ENCODE data around the gene RASL12. TPM values are rescaled to one million over a fixed set of nuclear protein-coding genes. Genes with fewer than 3 reads are reported as not detected.
"Not testable (repeated sequence)": the region's sequence is repeated elsewhere in the genome, so short reads cannot be mapped to it uniquely, and the experiment has no call there.

RASL12 gene
- total RNA-seq, 2 donors from 2014 or later = not detected

DNA sequence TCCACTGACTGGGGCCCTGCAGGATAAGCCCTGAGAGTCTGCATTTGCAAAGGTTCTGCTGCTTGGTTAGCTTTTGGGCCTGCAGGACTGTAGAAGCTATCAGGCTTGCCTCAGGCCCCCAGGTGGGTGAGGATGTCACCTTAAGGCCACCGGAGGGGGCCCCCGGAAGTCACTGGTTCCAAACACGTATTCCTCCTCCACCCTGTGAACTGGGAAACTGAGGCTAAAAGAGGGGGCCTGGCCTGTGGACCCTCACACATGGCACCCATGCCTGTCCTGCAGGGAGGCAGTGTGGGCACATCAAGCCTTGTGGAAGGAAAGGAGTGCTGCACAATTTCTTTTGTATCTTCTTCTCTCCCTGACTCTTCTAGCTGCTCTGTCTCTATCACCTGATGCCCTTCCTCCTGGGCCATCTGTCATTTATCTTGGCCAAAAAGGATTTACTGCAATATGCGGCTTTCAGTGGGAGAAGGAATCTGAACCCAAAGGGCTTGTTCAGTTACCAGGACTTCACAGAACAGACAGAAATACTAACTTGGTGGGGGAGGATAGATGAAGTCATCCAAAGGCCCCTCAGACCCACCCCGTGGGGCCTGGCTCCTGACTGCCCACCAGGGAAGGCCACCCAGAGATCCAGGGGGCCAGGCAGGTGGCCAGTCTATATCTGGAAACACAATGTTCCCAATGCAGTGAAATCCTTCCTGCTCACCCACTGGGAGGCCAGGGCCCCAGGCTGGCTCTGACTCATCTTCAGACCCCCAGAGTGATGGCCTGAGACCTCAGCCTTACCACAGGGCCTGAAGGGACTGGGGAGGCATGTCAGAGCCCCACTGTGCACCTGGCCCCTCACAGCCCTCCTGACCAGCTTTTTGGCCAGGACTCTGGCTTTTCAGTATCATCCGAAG, 28.9 kb upstream of the RASL12 start:
- no peaks in the 10 kb centered on the region for H3K4me1 Mint-ChIP-seq
- H3K9me3 Mint-ChIP-seq = no peaks in the 10 kb centered on the region
- no peak overlapping the region for H3K27ac Mint-ChIP-seq
- ATAC-seq (replicated peaks) = no peak
- no peaks in the 10 kb centered on the region for H3K27me3 Mint-ChIP-seq
- no peak overlapping the region for H3K4me3 Mint-ChIP-seq
- peaks cover 46% of the 10 kb centered on the region for H3K36me3 Mint-ChIP-seq (ENCODE audit: low read depth)

DNA sequence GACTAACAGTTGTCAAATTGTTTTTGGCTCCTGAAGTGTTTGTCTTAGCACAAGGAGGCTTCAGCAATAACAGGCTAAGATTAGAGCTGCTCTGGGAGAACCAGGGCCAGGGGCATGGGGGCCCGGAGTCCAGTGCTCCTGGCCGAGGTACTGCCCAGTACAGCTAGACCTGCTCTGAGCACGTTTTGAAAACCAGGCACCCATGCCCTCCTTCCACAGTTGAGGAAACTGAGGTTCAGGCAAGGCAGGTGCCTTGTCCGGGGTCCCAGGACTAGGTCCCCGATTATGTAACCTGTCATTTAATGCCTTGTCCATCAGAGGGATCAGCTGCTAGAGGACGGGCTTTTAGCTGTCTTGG, 27.9 kb upstream of the RASL12 start:
- Mint-ChIP-seq H3K4me3 (no peak overlapping the region), H3K27me3 (no peaks in the 10 kb centered on the region), H3K9me3 (no peaks in the 10 kb centered on the region), H3K4me1 (no peaks in the 10 kb centered on the region), H3K36me3 (ENCODE audit: low read depth) (peaks cover 36% of the 10 kb centered on the region), H3K27ac (no peak overlapping the region)
- no peak for ATAC-seq (replicated peaks)

GRCh38 chr15:65095011-65095746, 27.4 kb upstream of the RASL12 start:
- H3K4me1 Mint-ChIP-seq = no peaks in the 10 kb centered on the region
- H3K27ac Mint-ChIP-seq = no peak overlapping the region
- no peak overlapping the region for H3K4me3 Mint-ChIP-seq
- ATAC-seq (replicated peaks) = no peak
- H3K27me3 Mint-ChIP-seq = no peaks in the 10 kb centered on the region
- H3K9me3 Mint-ChIP-seq = no peaks in the 10 kb centered on the region
- peaks cover 31% of the 10 kb centered on the region for H3K36me3 Mint-ChIP-seq (ENCODE audit: low read depth)

GRCh38 chr15:65094294-65094995, 26.7 kb upstream of the RASL12 start:
- no peaks in the 10 kb centered on the region for H3K9me3 Mint-ChIP-seq
- no peak overlapping the region for H3K27ac Mint-ChIP-seq
- H3K27me3 Mint-ChIP-seq = no peaks in the 10 kb centered on the region
- H3K4me3 Mint-ChIP-seq = no peak overlapping the region
- no peaks in the 10 kb centered on the region for H3K4me1 Mint-ChIP-seq
- peaks cover 24% of the 10 kb centered on the region for H3K36me3 Mint-ChIP-seq (ENCODE audit: low read depth)
- ATAC-seq (replicated peaks) = no peak

GRCh38 chr15:65093793-65094170, 26.0 kb upstream of the RASL12 start:
- ATAC-seq (replicated peaks); H3K4me3 Mint-ChIP-seq; H3K27me3 Mint-ChIP-seq; H3K4me1 Mint-ChIP-seq; H3K9me3 Mint-ChIP-seq; H3K27ac Mint-ChIP-seq: not testable (repeated sequence)
- H3K36me3 Mint-ChIP-seq (ENCODE audit: low read depth) = peaks cover 17% of the 10 kb centered on the region

DNA sequence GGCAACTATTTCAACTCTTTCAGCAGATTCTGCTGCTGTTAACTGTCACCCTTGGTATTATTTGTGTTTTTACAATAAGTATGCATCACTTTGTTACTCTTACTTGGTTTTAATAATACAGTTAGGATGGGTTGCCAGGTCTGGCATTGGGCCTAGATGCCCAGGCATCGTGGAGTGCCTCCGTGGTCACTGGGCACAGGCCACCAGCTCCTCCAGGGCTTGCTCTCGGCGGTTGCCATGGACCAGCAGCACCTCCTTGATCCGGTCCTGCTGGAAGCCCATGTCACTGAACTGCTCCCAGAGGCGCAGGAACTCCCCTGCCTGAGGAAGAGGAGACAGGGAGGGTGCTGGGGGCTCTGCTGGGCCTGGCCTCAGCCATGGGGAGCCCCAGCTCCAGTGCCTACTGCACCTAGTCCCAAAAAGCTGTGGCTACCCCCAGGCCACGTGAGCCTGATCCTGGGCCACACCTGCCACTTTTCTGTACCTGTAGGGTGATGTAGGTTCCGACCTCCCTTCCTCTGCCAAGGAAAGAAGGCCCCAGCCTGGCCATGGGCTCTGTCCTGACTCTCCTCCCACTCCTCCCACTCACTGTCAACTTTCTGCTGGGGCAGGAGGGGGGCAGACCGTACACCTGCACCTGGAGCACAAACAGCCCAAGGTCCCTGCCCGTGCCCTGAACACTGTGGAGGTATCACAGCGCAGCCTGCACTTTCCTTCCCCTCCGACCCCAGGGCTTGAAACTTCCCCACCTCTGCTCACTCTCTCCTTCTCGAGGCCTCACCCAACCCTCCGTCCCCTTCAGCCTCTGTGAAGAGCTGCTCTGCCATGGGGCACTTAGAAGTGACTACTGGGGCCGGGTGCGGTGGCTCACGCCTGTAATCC, 25.4 kb upstream of the RASL12 start:
- Mint-ChIP-seq H3K4me1 (no peaks in the 10 kb centered on the region), H3K27ac (no peak overlapping the region), H3K36me3 (ENCODE audit: low read depth) (peaks cover 11% of the 10 kb centered on the region), H3K27me3 (no peaks in the 10 kb centered on the region), H3K4me3 (no peak overlapping the region), H3K9me3 (no peaks in the 10 kb centered on the region)
- ATAC-seq (replicated peaks) = no peak

- ATAC-seq (replicated peaks) = no peak
- peaks cover under 1% of the 10 kb centered on the region for H3K36me3 Mint-ChIP-seq (ENCODE audit: low read depth)
- no peaks in the 10 kb centered on the region for H3K4me1 Mint-ChIP-seq
- H3K9me3 Mint-ChIP-seq = no peaks in the 10 kb centered on the region
- no peak overlapping the region for H3K27ac Mint-ChIP-seq
- no peak overlapping the region for H3K4me3 Mint-ChIP-seq
- no peaks in the 10 kb centered on the region for H3K27me3 Mint-ChIP-seq
These were observed 24.4 kb upstream of the RASL12 start for GRCh38 chr15:65091946-65092770.

DNA sequence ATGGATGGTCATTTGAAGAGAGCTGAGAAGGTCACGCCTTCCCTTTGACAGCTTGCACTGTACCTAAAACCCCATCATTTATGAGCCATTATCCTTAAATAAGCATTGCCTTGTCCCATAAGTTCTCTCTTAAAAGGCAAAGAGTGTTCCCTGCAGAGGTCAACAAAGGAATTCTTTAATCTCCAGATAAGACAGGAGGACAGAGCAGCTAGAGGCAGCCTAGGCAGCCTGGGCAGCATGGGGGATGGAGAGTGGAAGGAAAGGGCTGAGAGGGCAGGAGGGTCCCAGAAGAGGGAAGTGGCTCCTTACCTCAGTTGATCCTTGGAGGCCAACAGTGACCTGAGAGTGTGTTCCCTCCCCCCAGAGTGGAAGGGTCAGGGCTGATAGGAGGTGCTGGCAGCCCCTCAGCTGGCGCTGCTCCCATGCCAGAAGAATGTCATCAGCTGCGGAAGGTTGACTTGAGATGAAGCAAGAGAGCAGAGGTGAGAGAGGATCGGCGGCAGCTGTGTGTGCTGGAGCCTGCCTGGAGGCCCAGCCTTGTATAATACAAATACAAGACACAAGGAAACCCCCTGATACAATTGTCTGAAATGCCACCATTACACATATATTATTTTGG, 21.5 kb upstream of the RASL12 start:
- H3K36me3 Mint-ChIP-seq (ENCODE audit: low read depth) = no peaks in the 10 kb centered on the region
- no peak overlapping the region for H3K4me3 Mint-ChIP-seq
- peaks cover 3% of the 10 kb centered on the region for H3K27me3 Mint-ChIP-seq
- H3K27ac Mint-ChIP-seq = no peak overlapping the region
- H3K9me3 Mint-ChIP-seq = no peaks in the 10 kb centered on the region
- no peaks in the 10 kb centered on the region for H3K4me1 Mint-ChIP-seq
- no peak for ATAC-seq (replicated peaks)

DNA sequence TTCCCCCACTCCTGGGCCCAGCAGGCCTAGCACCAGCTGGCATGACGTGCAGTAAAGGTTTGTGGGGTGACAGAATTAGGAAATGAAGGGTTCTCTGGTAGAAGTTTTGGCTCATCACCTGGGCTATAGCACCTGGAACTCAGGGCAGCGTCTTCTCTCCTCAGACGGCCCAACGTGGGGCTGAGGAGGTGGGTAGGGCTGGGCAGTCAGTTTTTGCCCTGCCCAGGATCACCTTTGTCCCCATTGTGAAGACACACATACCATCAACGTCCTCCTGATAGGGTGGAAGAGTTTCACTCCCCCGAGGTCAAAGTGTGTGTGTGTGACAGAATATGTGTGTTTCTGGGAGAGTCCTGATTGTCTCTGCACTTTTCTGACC, 20.8 kb upstream of the RASL12 start:
- no peaks in the 10 kb centered on the region for H3K9me3 Mint-ChIP-seq

DNA sequence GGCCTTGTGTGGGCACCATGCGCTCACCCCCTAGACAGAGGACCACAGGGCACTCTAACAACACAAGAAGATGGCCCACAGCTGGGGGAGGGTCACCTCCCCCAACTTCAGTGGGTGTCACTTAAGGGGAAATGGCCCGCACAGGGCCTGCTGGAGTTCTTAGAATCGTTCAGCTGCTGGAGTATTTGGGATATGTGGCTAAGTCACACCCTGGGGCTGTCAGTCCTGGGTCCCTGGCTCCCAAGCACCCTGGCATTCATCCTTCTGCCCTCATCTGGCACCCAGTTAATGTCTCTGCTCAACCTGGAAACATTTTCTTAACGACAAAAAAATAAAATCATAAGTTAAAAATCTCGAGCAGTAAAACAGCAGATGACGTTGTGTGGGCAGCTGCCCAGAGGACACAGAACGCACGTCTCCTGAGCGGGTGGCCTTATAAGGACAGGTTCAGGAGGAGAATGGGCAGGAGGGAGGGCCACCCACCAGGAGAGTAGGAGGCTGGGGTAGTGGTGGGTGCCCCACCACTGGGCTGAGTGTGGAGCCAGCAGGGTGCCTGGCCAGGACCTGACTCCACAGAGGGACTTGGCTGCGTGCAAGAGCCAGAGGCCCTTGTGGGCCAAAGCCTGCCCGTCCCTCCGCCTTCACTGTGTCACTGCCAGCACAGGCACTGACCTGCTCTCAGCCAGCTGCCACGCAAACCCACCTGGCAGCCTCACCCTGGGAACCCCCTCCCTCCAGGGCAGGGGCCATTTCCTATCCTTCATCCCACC, 20.3 kb upstream of the RASL12 start:
- no peak overlapping the region for H3K4me3 Mint-ChIP-seq
- H3K4me1 Mint-ChIP-seq = no peaks in the 10 kb centered on the region
- no peaks in the 10 kb centered on the region for H3K9me3 Mint-ChIP-seq
- no peak overlapping the region for H3K27ac Mint-ChIP-seq
- ATAC-seq (replicated peaks) = no peak
- H3K36me3 Mint-ChIP-seq (ENCODE audit: low read depth) = no peaks in the 10 kb centered on the region
- H3K27me3 Mint-ChIP-seq = peaks cover 7% of the 10 kb centered on the region

More for the DNA sequence above, 20.8 kb upstream of the RASL12 start:
- no peak for ATAC-seq (replicated peaks)
- no peaks in the 10 kb centered on the region for H3K36me3 Mint-ChIP-seq (ENCODE audit: low read depth)
- H3K27ac Mint-ChIP-seq = no peak overlapping the region
- H3K4me1 Mint-ChIP-seq = no peaks in the 10 kb centered on the region
- H3K27me3 Mint-ChIP-seq = peaks cover 7% of the 10 kb centered on the region
- H3K4me3 Mint-ChIP-seq = no peak overlapping the region

DNA sequence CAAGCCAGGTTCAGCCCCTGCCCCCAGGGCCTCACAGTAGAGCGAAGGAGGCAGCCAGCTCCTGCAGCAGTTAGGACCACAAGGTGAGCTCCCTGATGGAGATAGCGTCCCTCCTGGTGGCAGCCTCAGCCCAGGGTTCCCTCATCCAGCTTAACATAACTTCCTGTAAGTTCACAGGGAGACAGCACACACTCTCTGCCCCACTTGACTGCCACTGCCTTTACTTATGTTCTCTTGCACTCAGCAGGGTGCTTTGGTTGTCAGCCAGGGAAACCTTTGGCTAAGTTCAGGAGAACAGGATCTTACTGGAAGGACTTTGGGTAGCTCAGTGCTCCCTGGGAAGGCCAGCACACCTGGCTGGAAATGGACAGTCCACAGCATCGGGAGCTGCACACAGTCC, 19.6 kb upstream of the RASL12 start:
- ATAC-seq (replicated peaks) = no peak
- no peaks in the 10 kb centered on the region for H3K9me3 Mint-ChIP-seq
- no peaks in the 10 kb centered on the region for H3K36me3 Mint-ChIP-seq (ENCODE audit: low read depth)
- H3K27me3 Mint-ChIP-seq = peaks cover 13% of the 10 kb centered on the region
- no peak overlapping the region for H3K4me3 Mint-ChIP-seq
- H3K27ac Mint-ChIP-seq = no peak overlapping the region
- H3K4me1 Mint-ChIP-seq = peaks cover 6% of the 10 kb centered on the region

GRCh38 chr15:65086680-65087111, 18.9 kb upstream of the RASL12 start:
- Mint-ChIP-seq H3K27ac (no peak overlapping the region), H3K4me3 (no peak overlapping the region), H3K36me3 (ENCODE audit: low read depth) (no peaks in the 10 kb centered on the region), H3K9me3 (no peaks in the 10 kb centered on the region), H3K4me1 (peaks cover 8% of the 10 kb centered on the region), H3K27me3 (peaks cover 15% of the 10 kb centered on the region)
- no peak for ATAC-seq (replicated peaks)
